Measurements from ENCODE around the gene IGSF5.
"Not testable (repeated sequence)": the region's sequence is repeated elsewhere in the genome, so short reads cannot be mapped to it uniquely, and the experiment has no call there.

IGSF5 gene

DNA sequence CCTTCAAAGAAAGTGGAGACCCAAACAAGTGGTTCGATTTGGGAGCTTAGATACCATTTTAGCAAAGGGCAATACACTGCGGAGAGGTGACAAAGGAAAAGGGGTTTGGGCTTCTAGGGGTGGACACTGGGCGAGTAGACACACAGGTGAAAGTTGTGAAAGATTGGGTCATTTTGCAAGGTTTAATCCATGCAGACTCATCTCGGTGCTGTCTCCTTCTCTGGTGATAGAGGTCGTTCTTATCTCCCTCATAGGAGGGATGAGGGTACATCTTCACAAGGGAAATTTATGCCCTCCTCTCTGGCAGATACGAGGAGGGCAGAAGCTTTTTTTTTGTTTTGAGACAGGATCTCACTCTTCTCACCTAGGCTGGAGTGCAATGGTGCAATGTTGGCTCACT lies 6.4 kb upstream of the IGSF5 start:
- DNase-seq (ENCODE audit: low spot score): no peak

GRCh38 chr21:39739531-39739930 lies 5.5 kb upstream of the IGSF5 start:
- not testable (repeated sequence) for DNase-seq (ENCODE audit: low spot score)

DNA sequence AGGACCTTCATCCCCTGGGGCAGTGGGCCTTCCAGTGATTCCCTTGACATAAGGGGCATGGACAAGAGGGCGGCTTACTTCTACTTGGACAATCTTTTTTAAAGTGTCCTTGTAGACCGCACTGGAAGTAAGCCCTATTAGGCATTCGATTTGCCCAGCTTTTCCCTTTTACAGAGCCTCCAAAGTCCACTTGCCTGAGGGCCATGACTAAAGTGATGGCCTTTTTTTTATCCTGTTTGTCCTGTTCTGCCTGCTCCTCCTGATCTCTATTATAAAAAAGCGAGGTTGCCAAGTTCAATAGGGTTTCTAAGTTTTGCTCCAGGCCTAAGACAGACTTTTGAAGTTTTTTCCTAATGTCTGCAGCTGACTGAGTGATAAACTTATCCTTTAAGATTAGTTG lies 2.4 kb upstream of the IGSF5 start:
- DNase-seq (ENCODE audit: low spot score): not testable (repeated sequence)

GRCh38 chr21:39745332-39745731 lies 349 bp downstream of the IGSF5 start:
- not testable (repeated sequence) for DNase-seq (ENCODE audit: low spot score)

- DNase-seq (ENCODE audit: low spot score): no peak
Measured at GRCh38 chr21:39750670-39751069, 5.7 kb downstream of the IGSF5 start.

DNA sequence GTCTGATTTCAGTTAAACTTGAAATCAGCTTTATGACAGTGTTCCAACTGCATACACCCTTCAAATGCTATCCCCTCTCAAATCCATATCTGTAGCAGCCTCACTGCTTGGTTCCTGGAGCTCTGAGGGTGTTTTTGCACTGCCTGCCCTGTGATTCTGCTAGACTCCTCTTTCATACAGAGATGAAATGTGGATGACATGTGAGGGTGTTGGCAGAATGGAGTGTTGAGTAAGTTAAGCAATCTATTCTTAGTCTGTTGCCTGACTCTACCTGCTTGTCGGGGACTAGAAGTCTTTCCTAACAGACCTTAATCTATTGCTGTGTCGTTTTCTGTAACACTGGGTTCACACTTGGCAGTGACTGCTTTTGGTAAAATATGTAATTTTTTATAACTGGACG lies 9.8 kb downstream of the IGSF5 start:
- no peak for DNase-seq (ENCODE audit: low spot score)

- no peak for DNase-seq (ENCODE audit: low spot score)
Measured at GRCh38 chr21:39756285-39756684, 11.3 kb downstream of the IGSF5 start.

GRCh38 chr21:39763272-39763970 lies 18.4 kb downstream of the IGSF5 start:
- no peak for DNase-seq (ENCODE audit: low spot score)

- no peak for DNase-seq (ENCODE audit: low spot score)
Measured at GRCh38 chr21:39774227-39774626, 29.2 kb downstream of the IGSF5 start.

DNA sequence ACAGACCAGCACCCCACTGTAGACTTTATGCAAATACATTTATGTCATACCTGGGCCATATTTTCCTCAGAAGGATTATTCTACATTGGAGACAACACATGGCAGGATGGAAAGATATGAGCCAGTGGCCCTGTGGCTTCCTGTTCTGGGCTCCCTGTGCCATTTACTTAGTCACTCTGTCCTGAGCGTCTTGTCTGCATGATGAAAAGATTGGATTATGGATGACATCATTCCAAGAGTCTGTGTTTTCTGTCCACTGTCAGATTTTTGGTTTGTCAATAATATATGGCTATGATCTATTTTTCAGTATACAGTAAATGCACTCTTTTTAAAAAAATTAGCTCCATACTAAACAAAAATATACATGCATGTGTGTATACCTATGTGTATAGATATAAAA lies 30.8 kb downstream of the IGSF5 start:
- no peak for DNase-seq (ENCODE audit: low spot score)

GRCh38 chr21:39776589-39776988 lies 31.6 kb downstream of the IGSF5 start:
- DNase-seq (ENCODE audit: low spot score): no peak

GRCh38 chr21:39781331-39781730 lies 36.3 kb downstream of the IGSF5 start:
- DNase-seq (ENCODE audit: low spot score): no peak

DNA sequence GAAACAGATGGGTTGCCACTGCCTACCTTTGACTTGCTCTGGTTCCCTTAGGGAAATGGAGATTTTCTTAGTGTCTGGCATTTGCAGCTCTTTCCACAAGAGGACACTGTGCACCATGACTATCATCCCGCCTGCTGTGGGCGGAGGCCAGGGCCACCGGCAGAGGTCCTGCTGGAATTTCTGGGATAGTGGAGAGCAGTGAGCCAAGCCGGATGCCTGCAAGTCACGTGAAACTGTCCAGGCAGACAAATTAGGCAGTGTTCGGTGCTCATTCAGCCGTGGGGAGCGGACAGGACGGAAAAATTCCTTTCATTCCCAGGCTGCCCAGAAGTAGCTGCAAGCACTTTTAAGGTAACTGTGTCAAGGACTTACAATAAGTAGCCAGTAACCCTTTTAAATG lies 43.4 kb downstream of the IGSF5 start:
- peak; percentile 86 for DNase-seq (ENCODE audit: low spot score)

GRCh38 chr21:39796466-39796865 lies 51.5 kb downstream of the IGSF5 start:
- no peak for DNase-seq (ENCODE audit: low spot score)

- DNase-seq (ENCODE audit: low spot score): peak; percentile 61
Measured at GRCh38 chr21:39799178-39799577, 54.2 kb downstream of the IGSF5 start.

DNA sequence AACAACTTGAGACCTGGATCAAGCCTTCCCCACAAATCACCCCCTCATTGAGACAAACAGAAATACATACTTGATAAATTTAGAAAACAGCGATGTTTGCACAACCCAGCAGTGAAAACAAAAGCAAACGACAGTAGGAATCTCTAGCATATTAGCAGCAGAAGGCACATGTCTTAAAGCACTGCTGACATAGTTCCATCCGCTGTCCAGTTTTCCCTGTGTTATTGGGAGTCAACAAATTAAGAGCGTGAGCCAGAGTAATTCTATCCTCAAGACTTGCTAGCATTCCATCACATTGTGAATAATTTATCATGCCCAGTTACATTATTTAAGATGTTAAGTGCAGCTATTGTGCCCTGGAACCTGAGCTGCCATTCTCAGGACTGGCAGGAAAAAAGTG lies 55.3 kb downstream of the IGSF5 start:
- no peak for DNase-seq (ENCODE audit: low spot score)

DNA sequence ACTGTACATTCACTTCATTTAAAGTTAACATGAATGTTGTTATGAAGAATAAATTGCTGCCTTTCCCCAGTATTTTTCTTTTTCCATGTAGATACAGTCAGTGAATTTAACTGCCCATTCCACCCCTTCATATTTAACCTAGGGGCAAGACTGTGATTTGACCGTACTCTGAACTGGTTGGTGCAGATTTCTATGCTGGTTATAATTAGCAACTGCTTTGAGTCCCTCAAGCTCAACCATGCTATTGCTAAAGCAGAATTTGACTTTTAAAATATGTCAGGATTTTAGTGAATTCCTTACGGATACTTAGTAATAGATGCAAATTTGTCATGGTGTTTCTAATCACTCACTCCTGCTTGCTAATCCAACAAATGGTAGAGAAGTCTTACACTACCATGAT lies 57.2 kb downstream of the IGSF5 start:
- no peak for DNase-seq (ENCODE audit: low spot score)

DNA sequence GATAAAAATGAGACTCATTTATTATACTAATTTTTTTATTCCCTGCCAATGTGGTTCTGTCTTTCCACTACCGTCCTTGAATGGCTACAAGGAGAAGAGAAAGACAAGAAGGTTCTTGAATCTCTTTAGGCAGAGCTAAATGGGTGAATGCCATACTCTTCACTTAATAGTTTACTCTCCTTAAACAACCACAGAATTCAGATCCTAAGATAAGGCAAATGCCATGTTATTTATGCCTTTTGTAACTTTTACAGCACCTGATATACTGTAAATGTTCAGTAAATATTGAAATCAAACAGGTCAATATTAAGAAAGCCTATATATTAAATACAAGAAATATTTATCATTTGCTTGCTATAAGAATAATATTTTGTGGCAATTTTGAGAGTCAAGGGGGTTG lies 58.4 kb downstream of the IGSF5 start:
- no peak for DNase-seq (ENCODE audit: low spot score)

DNA sequence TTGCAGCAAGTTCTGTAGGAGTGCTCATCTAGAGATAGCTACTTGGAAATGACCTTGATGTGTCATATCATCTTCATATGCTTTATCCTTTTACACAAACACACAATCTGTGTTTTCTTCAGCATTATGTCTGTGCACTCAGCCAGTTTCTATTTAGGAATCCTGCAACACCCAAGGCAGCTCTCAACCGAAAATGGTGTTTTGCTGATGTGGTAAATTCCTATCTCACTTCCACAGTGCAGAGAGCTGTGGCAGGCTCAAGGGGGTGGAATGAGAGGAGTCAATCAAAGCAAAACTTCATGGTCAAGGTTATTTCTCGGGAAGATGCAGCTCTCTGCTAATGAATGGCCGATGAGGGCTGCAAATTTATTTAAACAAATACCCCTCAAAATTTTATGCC lies 59.3 kb downstream of the IGSF5 start:
- DNase-seq (ENCODE audit: low spot score): no peak

GRCh38 chr21:39805983-39806382 lies 61.0 kb downstream of the IGSF5 start:
- DNase-seq (ENCODE audit: low spot score): no peak

DNA sequence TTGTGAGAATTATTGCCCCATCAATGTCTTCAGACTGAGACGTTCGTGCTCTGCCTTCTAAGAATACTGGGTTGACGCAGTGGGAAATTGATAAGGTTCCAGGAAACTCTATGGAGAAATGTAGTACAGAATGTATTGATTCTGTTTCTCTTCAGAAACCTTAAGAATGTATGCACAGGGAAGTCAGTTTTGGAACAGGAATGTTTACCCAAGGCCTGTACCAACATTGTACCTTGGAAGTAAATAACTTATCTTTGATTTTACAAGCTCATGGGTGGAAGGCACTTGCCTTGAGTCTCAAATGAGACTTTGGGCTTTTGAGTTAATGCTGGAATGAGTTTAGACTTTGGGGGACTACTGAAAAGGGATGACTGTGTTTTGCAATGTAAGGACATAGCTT lies 62.8 kb downstream of the IGSF5 start:
- no peak for DNase-seq (ENCODE audit: low spot score)

GRCh38 chr21:39809936-39810335 lies 65.0 kb downstream of the IGSF5 start:
- DNase-seq (ENCODE audit: low spot score): no peak

- no peak for DNase-seq (ENCODE audit: low spot score)
Measured at GRCh38 chr21:39812983-39813382, 68.0 kb downstream of the IGSF5 start.

DNA sequence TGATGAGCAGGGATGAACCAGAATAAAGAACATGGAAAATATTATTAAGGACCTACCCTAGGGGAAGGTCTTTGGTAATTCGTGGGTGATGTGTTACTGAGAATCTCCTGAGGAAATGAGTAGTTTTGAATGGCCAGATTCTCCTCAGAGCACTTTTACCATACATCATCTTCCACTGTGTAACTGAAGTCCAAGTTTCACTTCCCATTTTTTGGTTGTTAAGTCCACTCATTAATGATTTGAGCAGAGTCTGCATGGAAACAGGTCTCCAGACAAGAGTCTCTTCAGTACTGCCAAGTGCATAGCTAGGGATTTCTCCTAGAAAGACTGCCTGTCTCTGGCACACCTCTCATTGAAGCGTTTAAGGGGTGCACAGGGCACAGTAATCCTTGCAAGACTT lies 73.6 kb downstream of the IGSF5 start:
- no peak for DNase-seq (ENCODE audit: low spot score)

GRCh38 chr21:39822042-39822441 lies 77.1 kb downstream of the IGSF5 start:
- DNase-seq (ENCODE audit: low spot score): no peak
